PC-3 (cell line): ENCODE results near the gene FGFBP2. TPM values are rescaled to one million over a fixed set of nuclear protein-coding genes. Genes with fewer than 3 reads are reported as not detected.
A peak's percentile ranks its signal among the peaks of the same experiment; 100 is the strongest.

ENCODE experiments used
- ATAC-seq: fragments of 200-7000 bp; cut with Tn5 transposase; 2 replicates; pipeline ENCODE4 v1.9.1; 2020; ENCODE audit warnings: mild to moderate bottlenecking, moderate library complexity
- BruUV-seq: library from RNA; stranded (reverse); fragments of 400-500 nt; replicated peaks from 2 replicates; lab custom pipeline; 2021; lab: Mats Ljungman, UMichigan
- CTCF ChIA-PET: fragments of 300-600 bp; sonication (Branson Sonifier 250); formaldehyde crosslinking; loops from one replicate; lab custom pipeline; 2022; ENCODE audit warnings: antibody characterized with exemption; lab: Charles Lee
- POLR2A ChIA-PET: fragments of 300-600 bp; sonication (Branson Sonifier 250); formaldehyde crosslinking; loops from one replicate; lab custom pipeline; 2022; ENCODE audit warnings: antibody characterized with exemption; ENCODE audit not compliant: unreplicated experiment; lab: Charles Lee
- DNase-seq: peaks from one replicate; pipeline ENCODE4 v3.0.0-alpha.2; 2015
- H2AFZ ChIP-seq: fragments of 300-600 bp; sonication (generic); 2 replicates; pipeline ENCODE4 v1.6.0; 2016; ENCODE audit warnings: antibody characterized with exemption, low read length
- H3F3A ChIP-seq: fragments of 300-600 bp; sonication (generic); one replicate; pipeline ENCODE4 v1.6.0; 2017; ENCODE audit warnings: antibody characterized with exemption, low read length, control low read depth, mild to moderate bottlenecking; ENCODE audit not compliant: unreplicated experiment
- H3K27ac ChIP-seq: fragments of 300-600 bp; sonication (generic); 2 replicates; pipeline ENCODE4 v1.5.1; 2016; ENCODE audit warnings: mild to moderate bottlenecking, low read length
- H3K27me3 ChIP-seq: fragments of 300-600 bp; sonication (generic); 2 replicates; pipeline ENCODE4 v1.6.1; 2016; ENCODE audit warnings: low read length, mixed read lengths
- H3K36me3 ChIP-seq: fragments of 300-600 bp; sonication (generic); 2 replicates; pipeline ENCODE4 v1.6.1; 2016; ENCODE audit warnings: low read depth, mixed run types, low read length, mixed read lengths
- H3K4me1 ChIP-seq: fragments of 300-600 bp; sonication (generic); 2 replicates; pipeline ENCODE4 v1.5.1; 2016; ENCODE audit warnings: low read length; ENCODE audit not compliant: insufficient read depth
- H3K4me2 ChIP-seq: fragments of 300-600 bp; sonication (generic); 2 replicates; pipeline ENCODE4 v1.6.0; 2016; ENCODE audit warnings: low read length
- H3K4me3 ChIP-seq: fragments of 300-600 bp; sonication (generic); 2 replicates; pipeline ENCODE4 v1.5.1; 2016; ENCODE audit warnings: mild to moderate bottlenecking, low read length, mixed read lengths
- H3K79me2 ChIP-seq: fragments of 300-600 bp; sonication (generic); 2 replicates; pipeline ENCODE4 v1.6.1; 2017; ENCODE audit warnings: low read length, mixed read lengths
- H3K9ac ChIP-seq: fragments of 300-600 bp; sonication (generic); 2 replicates; pipeline ENCODE4 v1.6.0; 2016; ENCODE audit warnings: mild to moderate bottlenecking, low read length
- H3K9me2 ChIP-seq: fragments of 300-600 bp; sonication (generic); replicated peaks from 2 replicates; pipeline ENCODE4 v1.6.1; 2016; ENCODE audit warnings: mixed run types, low read length, mixed read lengths
- H3K9me3 ChIP-seq: fragments of 300-600 bp; sonication (generic); 2 replicates; pipeline ENCODE4 v1.6.1; 2016; ENCODE audit warnings: low read length, mixed read lengths
- H4K20me1 ChIP-seq: fragments of 300-600 bp; sonication (generic); 2 replicates; pipeline ENCODE4 v1.6.1; 2016; ENCODE audit warnings: low read length, mixed read lengths
- CTCF ChIP-seq: fragments of 300-600 bp; sonication (generic); conservative IDR thresholded peaks from 2 replicates; pipeline ENCODE4 v1.5.1; 2017; ENCODE audit warnings: antibody characterized with exemption, low read depth, mild to moderate bottlenecking, low read length
- EZH2 ChIP-seq: fragments of 300-600 bp; sonication (generic); IDR thresholded peaks from one replicate; pipeline ENCODE4 v1.6.1; 2017; ENCODE audit warnings: antibody characterized with exemption, mild to moderate bottlenecking, low read length; ENCODE audit not compliant: unreplicated experiment
- EZH2phosphoT487 ChIP-seq: fragments of 300-600 bp; sonication (generic); IDR thresholded peaks from 2 replicates; pipeline ENCODE4 v1.6.1; 2018; ENCODE audit warnings: mild to moderate bottlenecking, antibody characterized with exemption, low read length, borderline replicate concordance
- intact Hi-C: fragments of 100-400 bp; cut with micrococcal nuclease; formaldehyde crosslinking; loops from 2 replicates; pipeline ENCODE4 v1.9.0; 2023
- total RNA-seq: library from RNA; depleted of rRNA; stranded (reverse); fragments of >200 nt; gene quantifications from 2 replicates; pipeline ENCODE4 v1.2.3, GENCODE V29; 2014; rRNA removed

FGFBP2 gene
- total RNA-seq, 1 experiment from 2014 or later: not detected

GRCh38 chr4:15912961-15913630 lies 49.9 kb downstream of the FGFBP2 start:
- TF ChIP-seq CTCF (no peak), EZH2 (no peak), EZH2phosphoT487 (no peak)
- Histone ChIP-seq H4K20me1 (no peaks in the 10 kb centered on the region), H3K27me3 (no peaks in the 10 kb centered on the region), H3K9me3 (peaks cover 5% of the 10 kb centered on the region; the same call in 1 of the 2 replicates), H3K4me2 (peak overlapping the region; percentile 45), H3K36me3 (no peaks in the 10 kb centered on the region), H2AFZ (no peak overlapping the region), H3K79me2 (no peaks in the 10 kb centered on the region), H3K9me2 (no peaks in the 10 kb centered on the region), H3K4me1 (peaks cover 44% of the 10 kb centered on the region), H3K9ac (peak overlapping the region; percentile 79), H3F3A (peaks cover 9% of the 10 kb centered on the region), H3K27ac (peak overlapping the region; percentile 99), H3K4me3 (no peak overlapping the region)
- ChIA-PET POLR2A (interaction anchor here (0.6 to 1.2 kb wide), 2 partner anchors 30 to 668 kb away, joined by 3 read pairs; no protein-coding TSS in a partner anchor), CTCF (interaction anchor here (0.6 to 1.6 kb wide), 3 partner anchors 31 to 97 kb away, joined by 4 to 11 read pairs (median 7); no protein-coding TSS in a partner anchor)
- TSS peak; percentile 90 for BruUV-seq
- intact Hi-C loops: loop anchor here (1.0 to 2.0 kb wide), 3 partner anchors 8 to 42 kb away; no protein-coding TSS in a partner anchor
- ATAC-seq (peak; percentile 26), DNase-seq (no peak)

DNA sequence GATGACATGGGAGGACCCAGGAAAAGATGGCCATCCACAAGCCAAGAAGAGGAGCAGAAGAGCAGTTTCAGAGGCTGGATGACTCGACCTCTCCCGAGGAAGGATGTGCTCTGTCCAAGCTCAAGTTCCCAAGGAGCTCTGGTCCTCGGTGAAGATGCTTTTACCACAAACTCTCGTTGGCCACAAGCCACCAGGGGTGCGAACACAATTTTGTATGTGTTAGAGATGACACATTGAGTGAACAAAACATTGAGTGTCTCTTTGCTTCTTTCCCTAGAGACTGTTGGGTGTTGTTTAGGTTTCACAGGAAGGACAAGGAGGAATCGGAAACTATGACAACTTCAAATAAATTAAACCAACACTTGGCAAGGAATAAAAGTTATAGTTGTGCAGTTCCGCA lies 50.7 kb downstream of the FGFBP2 start:
- ChIA-PET POLR2A (no interaction called here), CTCF (no interaction called here)
- TF ChIP-seq EZH2 (no peak), EZH2phosphoT487 (no peak), CTCF (no peak)
- Histone ChIP-seq H3K9me2 (no peaks in the 10 kb centered on the region), H3K4me2 (peak overlapping the region; percentile 45; the same call in 1 of the 2 replicates), H2AFZ (no peak overlapping the region), H3K9ac (peak overlapping the region; percentile 79), H3K27ac (peak overlapping the region; percentile 99), H3K4me3 (no peak overlapping the region), H3F3A (peaks cover 9% of the 10 kb centered on the region), H4K20me1 (no peaks in the 10 kb centered on the region), H3K9me3 (peaks cover 5% of the 10 kb centered on the region; the same call in 1 of the 2 replicates), H3K4me1 (peaks cover 36% of the 10 kb centered on the region), H3K27me3 (no peaks in the 10 kb centered on the region), H3K36me3 (no peaks in the 10 kb centered on the region), H3K79me2 (no peaks in the 10 kb centered on the region)
- no TSS peak for BruUV-seq
- ATAC-seq (no peak), DNase-seq (peak; percentile 22)
- intact Hi-C loops: loop anchor here (2.0 kb wide), 1 partner anchor 43 kb away; no protein-coding TSS in a partner anchor

Other genes starting within 250 kb of the FGFBP2 start
- gene CD38, start 184.8 kb downstream of the FGFBP2 start, total RNA-seq: not detected in 2 replicates
- gene FGFBP1, start 24.4 kb downstream of the FGFBP2 start, total RNA-seq: 80.5 and 133 TPM in 2 replicates
- gene PROM1, start 120.8 kb upstream of the FGFBP2 start, total RNA-seq: not detected in 2 replicates